ENCODE data around the gene MTPN. TPM values are rescaled to one million over a fixed set of nuclear protein-coding genes. Genes with fewer than 3 reads are reported as not detected.

MTPN gene
- total and polyA plus RNA-seq, 8 donors: 106 to 130 (median 122) TPM

DNA sequence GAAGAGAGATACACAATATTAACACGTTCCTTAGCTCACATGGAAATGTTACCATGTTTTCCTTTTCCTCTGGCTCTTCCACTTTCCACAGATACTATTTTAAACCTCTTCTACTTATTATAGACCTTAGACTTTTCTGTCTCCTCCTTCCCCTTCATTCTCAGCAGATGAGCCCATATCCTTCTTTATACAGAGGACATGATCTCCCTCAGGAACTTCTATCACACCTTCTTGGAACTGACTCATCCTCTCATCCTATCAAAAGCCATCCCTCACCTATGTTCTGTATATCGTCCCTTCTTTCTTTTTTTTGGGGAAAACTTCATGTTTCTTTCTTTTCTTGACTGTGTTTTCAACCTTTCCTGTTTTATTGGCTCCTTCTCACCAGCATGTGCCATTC lies 20.8 kb downstream of the MTPN start:
- Histone ChIP-seq H3K4me1 (peaks cover 0 to 19% of the 10 kb centered on the region in 2 donors), H3K27ac (no peak overlapping the region), H3K36me3 (peaks cover 0 to 2% of the 10 kb centered on the region in 2 donors), H3K9me3 (no peaks in the 10 kb centered on the region), H3K27me3 (no peaks in the 10 kb centered on the region), H3K4me3 (no peak overlapping the region)
- no peak for ATAC-seq
- DNase-seq: no peak
- TF ChIP-seq, protein P1, sequence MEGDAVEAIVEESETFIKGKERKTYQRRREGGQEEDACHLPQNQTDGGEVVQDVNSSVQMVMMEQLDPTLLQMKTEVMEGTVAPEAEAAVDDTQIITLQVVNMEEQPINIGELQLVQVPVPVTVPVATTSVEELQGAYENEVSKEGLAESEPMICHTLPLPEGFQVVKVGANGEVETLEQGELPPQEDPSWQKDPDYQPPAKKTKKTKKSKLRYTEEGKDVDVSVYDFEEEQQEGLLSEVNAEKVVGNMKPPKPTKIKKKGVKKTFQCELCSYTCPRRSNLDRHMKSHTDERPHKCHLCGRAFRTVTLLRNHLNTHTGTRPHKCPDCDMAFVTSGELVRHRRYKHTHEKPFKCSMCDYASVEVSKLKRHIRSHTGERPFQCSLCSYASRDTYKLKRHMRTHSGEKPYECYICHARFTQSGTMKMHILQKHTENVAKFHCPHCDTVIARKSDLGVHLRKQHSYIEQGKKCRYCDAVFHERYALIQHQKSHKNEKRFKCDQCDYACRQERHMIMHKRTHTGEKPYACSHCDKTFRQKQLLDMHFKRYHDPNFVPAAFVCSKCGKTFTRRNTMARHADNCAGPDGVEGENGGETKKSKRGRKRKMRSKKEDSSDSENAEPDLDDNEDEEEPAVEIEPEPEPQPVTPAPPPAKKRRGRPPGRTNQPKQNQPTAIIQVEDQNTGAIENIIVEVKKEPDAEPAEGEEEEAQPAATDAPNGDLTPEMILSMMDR (IDR thresholded peaks at IDR 0.05): no peak
- intact Hi-C loops (cut with DNase I): no loop called here

DNA sequence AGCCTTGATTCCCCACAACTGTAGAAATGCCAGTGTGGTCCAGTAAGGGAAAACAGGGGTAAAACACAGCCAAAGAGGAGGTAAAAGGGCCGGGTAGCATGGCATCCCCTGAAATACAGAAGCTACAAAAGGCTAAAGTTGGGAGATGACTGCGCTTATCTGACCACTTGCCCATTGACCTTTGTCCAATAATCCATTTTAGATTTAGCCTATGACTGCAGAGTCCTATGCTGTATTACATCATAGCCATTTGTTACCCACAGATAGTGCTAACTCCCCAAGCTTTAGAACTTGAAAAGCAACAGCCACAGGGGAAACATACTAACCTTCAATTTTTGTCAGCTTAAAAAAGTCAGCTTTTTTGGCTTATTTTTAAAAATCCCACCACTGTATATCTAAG lies 26.2 kb downstream of the MTPN start:
- Histone ChIP-seq H3K36me3 (peaks cover 0 to 52% of the 10 kb centered on the region in 2 donors), H3K27ac (no peak overlapping the region), H3K9me3 (no peaks in the 10 kb centered on the region), H3K27me3 (no peaks in the 10 kb centered on the region), H3K4me1 (no peaks in the 10 kb centered on the region), H3K4me3 (no peak overlapping the region)
- intact Hi-C loops (cut with DNase I): no loop called here
- DNase-seq: no peak
- TF ChIP-seq, protein P1 (IDR thresholded peaks at IDR 0.05): no peak
- no peak for ATAC-seq

DNA sequence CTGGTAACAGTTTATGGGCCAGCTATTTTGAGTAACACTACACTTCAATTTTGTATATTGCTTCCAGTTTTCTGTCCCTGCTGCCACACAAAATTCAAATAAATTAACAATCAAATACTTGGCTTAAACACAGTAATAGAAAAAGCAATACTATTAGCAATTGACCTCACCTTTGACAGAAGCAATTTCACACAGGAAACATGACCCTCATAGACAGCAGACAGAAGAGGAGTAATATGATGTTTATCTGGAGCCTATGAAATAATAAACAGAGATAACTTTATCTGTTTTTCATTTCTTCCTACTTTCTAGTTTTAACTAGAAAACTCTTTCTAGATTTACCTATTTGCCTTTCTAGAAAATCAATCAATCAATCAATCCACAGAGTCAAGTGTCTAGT lies 26.7 kb downstream of the MTPN start:
- H3K4me3 ChIP-seq: no peak overlapping the region
- DNase-seq (no peak), ATAC-seq (no peak)
- no peaks in the 10 kb centered on the region for H3K9me3 ChIP-seq
- no peaks in the 10 kb centered on the region for H3K27me3 ChIP-seq
- TF ChIP-seq, protein P1 (IDR thresholded peaks at IDR 0.05): no peak
- intact Hi-C loops (cut with DNase I): no loop called here
- peaks cover 0 to 52% of the 10 kb centered on the region in 2 donors for H3K36me3 ChIP-seq
- no peak overlapping the region for H3K27ac ChIP-seq
- no peaks in the 10 kb centered on the region for H3K4me1 ChIP-seq

DNA sequence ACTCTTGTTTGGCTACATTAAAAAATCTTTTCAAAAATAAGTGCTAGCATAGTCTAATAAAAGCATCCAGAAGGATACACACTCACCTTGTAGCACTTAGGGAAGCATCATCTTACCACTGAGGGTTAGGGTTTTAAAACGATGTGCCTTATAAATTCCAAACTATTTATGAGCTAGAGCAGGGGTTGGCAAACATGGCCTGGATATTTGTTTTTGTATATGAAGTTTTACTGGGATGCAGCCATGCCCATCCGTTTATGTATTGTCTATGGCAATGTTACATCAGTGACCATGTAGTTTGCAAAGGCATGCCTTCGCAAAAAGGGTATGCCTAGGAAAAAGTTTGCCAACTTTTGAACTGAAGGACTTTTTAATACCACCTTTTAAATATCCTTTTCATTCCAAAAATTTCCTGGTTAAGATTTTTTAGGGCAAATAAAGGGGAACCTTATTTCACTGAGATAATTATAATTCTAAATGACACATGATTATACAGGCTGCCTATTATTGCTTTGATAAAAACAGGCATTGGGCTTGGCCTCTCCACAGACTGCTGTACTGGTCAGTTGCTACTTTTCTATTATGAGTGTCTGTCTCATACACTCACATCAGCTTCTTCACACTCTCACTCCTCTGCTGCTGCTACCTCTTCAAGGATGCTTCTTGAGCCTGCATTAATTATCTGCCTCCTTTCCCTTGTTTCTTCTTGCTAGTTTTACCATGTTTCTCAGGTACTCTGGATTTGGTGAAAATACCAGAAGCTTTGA lies 30.7 kb downstream of the MTPN start:
- TF ChIP-seq, protein P1 (IDR thresholded peaks at IDR 0.05): no peak

DNA sequence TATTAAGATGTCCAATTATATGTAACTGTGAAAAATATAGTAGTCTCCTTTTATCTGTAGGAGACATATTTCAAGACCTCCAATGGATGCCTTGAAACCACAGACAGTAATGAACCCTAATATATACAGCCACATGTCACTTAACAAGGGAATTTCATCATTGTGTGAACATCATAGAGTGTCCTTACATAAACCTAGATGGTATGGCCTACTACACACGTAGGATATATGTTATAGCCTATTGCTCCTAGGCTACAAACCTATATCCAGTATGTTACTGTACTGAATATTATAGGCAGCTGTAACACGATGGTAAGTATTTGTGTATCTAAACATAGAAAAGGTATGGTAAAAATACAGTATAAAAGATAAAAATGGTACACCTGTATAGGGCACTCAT lies 32.4 kb downstream of the MTPN start:
- Histone ChIP-seq H3K36me3 (peaks cover 0 to 40% of the 10 kb centered on the region in 2 donors), H3K4me3 (no peak overlapping the region), H3K27me3 (no peaks in the 10 kb centered on the region), H3K4me1 (peaks cover 0 to 5% of the 10 kb centered on the region in 2 donors), H3K9me3 (no peaks in the 10 kb centered on the region), H3K27ac (no peak overlapping the region)
- ATAC-seq: no peak
- TF ChIP-seq, protein P1 (IDR thresholded peaks at IDR 0.05): no peak
- no peak for DNase-seq
- intact Hi-C loops (cut with DNase I): no loop called here

More for the DNA sequence above, 30.7 kb downstream of the MTPN start:
- no peak overlapping the region for H3K27ac ChIP-seq
- H3K27me3 ChIP-seq: no peaks in the 10 kb centered on the region
- DNase-seq (no peak), ATAC-seq (no peak)
- H3K4me1 ChIP-seq: no peaks in the 10 kb centered on the region
- H3K4me3 ChIP-seq: no peak overlapping the region
- intact Hi-C loops (cut with DNase I): no loop called here
- H3K9me3 ChIP-seq: no peaks in the 10 kb centered on the region
- peaks cover 0 to 57% of the 10 kb centered on the region in 2 donors for H3K36me3 ChIP-seq
